GM12864 (cell line): ENCODE measurements around the gene DENND1A.
"Not testable (repeated sequence)": the region's sequence is repeated elsewhere in the genome, so short reads cannot be mapped to it uniquely, and the experiment has no call there.

Source experiments
- DNase-seq: peaks from one replicate; pipeline ENCODE4 v3.0.0-alpha.2; 2011; ENCODE audit warnings: low read depth
- H3K4me3 ChIP-seq: 2 replicates; pipeline ENCODE4 v1.5.1; 2011; ENCODE audit warnings: mild to moderate bottlenecking, low read depth, low read length, control low read depth
- CTCF ChIP-seq: IDR thresholded peaks from 2 replicates; pipeline ENCODE4 v1.5.1; 2011; ENCODE audit warnings: low read depth, mild to moderate bottlenecking, moderate library complexity, low read length, control low read depth, inconsistent platforms; ENCODE audit errors: missing control alignments

The DENND1A gene

GRCh38 chr9:123739902-123740301 is 190.0 kb downstream of the DENND1A start:
- no peak for DNase-seq
- no peak for TF ChIP-seq CTCF
- H3K4me3 ChIP-seq = no peak overlapping the region

- H3K4me3 ChIP-seq = no peak overlapping the region
- DNase-seq = no peak
- TF ChIP-seq CTCF = no peak
These were observed 190.5 kb downstream of the DENND1A start for GRCh38 chr9:123739387-123739786.

- no peak for DNase-seq
- no peak for TF ChIP-seq CTCF
- no peak overlapping the region for H3K4me3 ChIP-seq
These were observed 191.3 kb downstream of the DENND1A start for GRCh38 chr9:123738648-123739047.

GRCh38 chr9:123735376-123735775 is 194.6 kb downstream of the DENND1A start:
- no peak for DNase-seq
- no peak for TF ChIP-seq CTCF
- H3K4me3 ChIP-seq = no peak overlapping the region

- not testable (repeated sequence) for DNase-seq
These were observed 201.4 kb downstream of the DENND1A start for GRCh38 chr9:123728571-123728970.

GRCh38 chr9:123727332-123727731 is 202.6 kb downstream of the DENND1A start:
- no peak for DNase-seq
- no peak for TF ChIP-seq CTCF
- no peak overlapping the region for H3K4me3 ChIP-seq

More at GRCh38 chr9:123728571-123728970, 201.4 kb downstream of the DENND1A start:
- H3K4me3 ChIP-seq = not testable (repeated sequence)

GRCh38 chr9:123725389-123725788 is 204.5 kb downstream of the DENND1A start:
- TF ChIP-seq CTCF = no peak
- no peak for DNase-seq
- no peak overlapping the region for H3K4me3 ChIP-seq
